Subcutaneous abdominal adipose tissue (tissue), 5 donors: ENCODE data around the gene RAB3GAP2.
A peak's percentile ranks its signal among the peaks of the same experiment; 100 is the strongest.
"Not testable (repeated sequence)": the region's sequence is repeated elsewhere in the genome, so short reads cannot be mapped to it uniquely, and the experiment has no call there.

Experiments
- H3K27ac ChIP-seq: one replicate; pipeline ENCODE4 v1.7.0; 2013; ENCODE audit warnings: low read depth, mild to moderate bottlenecking, inconsistent platforms, low read length, moderate library complexity
- H3K27me3 ChIP-seq, 5 donors: one replicate each; pipeline ENCODE4 v1.7.0; 2013; ENCODE audit warnings: low read length in 5 of 5, inconsistent platforms in 1 of 5; ENCODE audit not compliant: control insufficient read depth in 5 of 5, insufficient read depth in 4 of 5
- H3K36me3 ChIP-seq, 5 donors: one replicate each; pipeline ENCODE4 v1.7.0; 2013; ENCODE audit warnings: low read length in 5 of 5; ENCODE audit not compliant: control insufficient read depth in 5 of 5, insufficient read depth in 5 of 5
- H3K4me1 ChIP-seq, 5 donors: one replicate each; pipeline ENCODE4 v1.7.0; 2013; ENCODE audit warnings: low read length in 5 of 5, mild to moderate bottlenecking in 3 of 5, moderate library complexity in 1 of 5; ENCODE audit not compliant: control insufficient read depth in 5 of 5, insufficient read depth in 5 of 5
- H3K4me3 ChIP-seq, 5 donors: one replicate each; pipeline ENCODE4 v1.7.0; 2013; ENCODE audit warnings: low read length in 5 of 5, low read depth in 1 of 5
- H3K9ac ChIP-seq, 5 donors: one replicate each; pipeline ENCODE4 v1.7.0; 2013; ENCODE audit warnings: low read length in 5 of 5, mild to moderate bottlenecking in 4 of 5, moderate library complexity in 3 of 5
- H3K9me3 ChIP-seq, 5 donors: one replicate each; pipeline ENCODE4 v1.7.0; 2013; ENCODE audit warnings: low read length in 5 of 5; ENCODE audit not compliant: control insufficient read depth in 5 of 5
- donor health status: healthy.
- donor health status: healthy.
- donor health status: healthy.
- donor health status: healthy.
- donor health status: healthy.

The RAB3GAP2 gene

GRCh38 chr1:220219136-220219442 is 53.2 kb downstream of the RAB3GAP2 start:
- Histone ChIP-seq H3K27ac (peak overlapping the region; percentile 8), H3K27me3 (no peaks in the 10 kb centered on the region), H3K4me3 (no peak overlapping the region), H3K9ac (peak overlapping the region in 3 of 5 donors; percentile 30 to 57 (median 56)), H3K9me3 (no peaks in the 10 kb centered on the region), H3K36me3 (peaks cover 0 to 4% (median 0%) of the 10 kb centered on the region in 5 donors), H3K4me1 (peaks cover 0 to 33% (median 23%) of the 10 kb centered on the region in 5 donors)

GRCh38 chr1:220218397-220219135 is 53.7 kb downstream of the RAB3GAP2 start:
- not testable (repeated sequence) for H3K9me3 ChIP-seq, H3K36me3 ChIP-seq, H3K27me3 ChIP-seq, H3K4me3 ChIP-seq
- Histone ChIP-seq H3K27ac (peak overlapping the region; percentile 8), H3K9ac (peak overlapping the region in 2 of 5 donors; percentile 30 to 57), H3K4me1 (peaks cover 0 to 38% (median 28%) of the 10 kb centered on the region in 5 donors)

DNA sequence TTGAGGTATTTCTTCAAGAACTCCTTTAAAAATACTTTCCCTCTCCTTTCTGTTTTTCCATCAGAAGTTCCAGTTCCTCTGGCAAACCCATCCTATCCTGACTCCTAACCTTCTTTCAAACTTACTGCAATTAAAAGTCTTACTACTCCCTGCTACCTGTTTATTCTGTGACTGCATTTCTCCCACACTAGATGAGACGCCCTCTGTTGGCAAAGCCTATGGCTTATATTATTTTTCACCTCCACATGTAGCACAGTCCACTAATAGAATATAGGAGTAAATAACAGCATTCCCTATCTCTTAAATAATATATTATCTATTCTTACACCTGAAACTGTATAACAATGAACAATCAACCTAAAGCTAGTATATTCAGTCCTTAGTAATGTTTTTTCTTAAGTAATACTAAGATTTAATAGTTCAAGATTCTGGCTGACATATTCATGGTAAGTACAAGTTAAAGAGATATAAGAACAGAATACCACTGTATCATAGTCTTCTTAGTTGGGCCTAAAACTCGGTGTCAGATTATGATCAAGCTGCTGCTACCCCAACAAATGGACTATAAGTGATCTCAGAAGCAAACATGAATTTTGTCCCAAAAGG is 54.8 kb downstream of the RAB3GAP2 start:
- no peaks in the 10 kb centered on the region for H3K27me3 ChIP-seq

GRCh38 chr1:220213382-220213983 is 58.8 kb downstream of the RAB3GAP2 start:
- Histone ChIP-seq H3K27ac (no peak overlapping the region), H3K4me3 (no peak overlapping the region), H3K4me1 (peaks cover 0 to 35% (median 22%) of the 10 kb centered on the region in 5 donors), H3K9me3 (no peaks in the 10 kb centered on the region), H3K9ac (no peak overlapping the region), H3K36me3 (peaks cover 9 to 11% (median 10%) of the 10 kb centered on the region in 5 donors), H3K27me3 (no peaks in the 10 kb centered on the region)

More for the DNA sequence above, 54.8 kb downstream of the RAB3GAP2 start:
- Histone ChIP-seq H3K36me3 (peaks cover 0 to 4% (median 0%) of the 10 kb centered on the region in 5 donors), H3K9ac (no peak overlapping the region), H3K27ac (no peak overlapping the region), H3K9me3 (no peaks in the 10 kb centered on the region), H3K4me3 (no peak overlapping the region), H3K4me1 (peaks cover 0 to 46% (median 33%) of the 10 kb centered on the region in 5 donors)

GRCh38 chr1:220207411-220207810 is 64.8 kb downstream of the RAB3GAP2 start:
- Histone ChIP-seq H3K9me3 (peaks cover 0 to 3% (median 0%) of the 10 kb centered on the region in 5 donors), H3K27ac (no peak overlapping the region), H3K4me3 (no peak overlapping the region), H3K36me3 (peaks cover 31 to 49% (median 40%) of the 10 kb centered on the region in 5 donors), H3K27me3 (no peaks in the 10 kb centered on the region), H3K4me1 (no peaks in the 10 kb centered on the region), H3K9ac (no peak overlapping the region)

DNA sequence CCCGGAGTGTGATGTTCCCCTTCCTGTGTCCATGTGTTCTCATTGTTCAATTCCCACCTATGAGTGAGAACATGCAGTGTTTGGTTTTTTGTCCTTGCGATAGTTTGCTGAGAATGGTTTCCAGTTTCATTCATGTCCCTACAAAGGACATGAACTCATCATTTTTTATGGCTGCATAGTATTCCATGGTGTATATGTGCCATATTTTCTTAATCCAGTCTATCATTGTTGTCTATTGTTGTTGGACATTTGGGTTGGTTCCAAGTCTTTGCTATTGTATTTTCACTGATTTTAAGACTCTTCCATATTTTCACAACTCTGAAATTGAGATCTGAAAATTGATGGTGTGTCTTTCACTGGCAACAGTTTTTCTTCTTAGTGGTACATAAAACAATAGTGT is 67.5 kb downstream of the RAB3GAP2 start:
- not testable (repeated sequence) for H3K9ac ChIP-seq, H3K4me1 ChIP-seq, H3K4me3 ChIP-seq, H3K9me3 ChIP-seq, H3K27me3 ChIP-seq, H3K27ac ChIP-seq
- H3K36me3 ChIP-seq = peaks cover 35 to 55% (median 52%) of the 10 kb centered on the region in 5 donors

DNA sequence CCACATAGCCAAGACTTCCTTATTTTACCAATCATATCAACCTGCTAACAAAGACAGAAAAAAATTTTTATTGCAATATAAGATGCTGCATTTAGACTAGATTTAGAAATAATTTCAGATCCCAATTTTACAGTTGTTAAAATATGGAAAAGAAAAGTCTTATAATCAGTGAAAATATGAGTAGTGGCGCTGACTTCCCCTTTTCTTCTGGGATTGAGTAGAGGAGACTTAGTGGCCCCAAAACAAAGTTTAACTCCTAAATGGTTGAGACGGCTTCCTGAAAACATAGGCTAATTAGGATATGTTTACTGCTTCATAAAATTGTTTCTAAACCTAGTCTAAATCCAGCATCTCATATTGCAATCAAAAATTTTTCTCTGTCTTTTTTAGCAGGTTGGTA is 68.4 kb downstream of the RAB3GAP2 start:
- H3K27ac ChIP-seq = no peak overlapping the region
- H3K9ac ChIP-seq = no peak overlapping the region
- peaks cover 43 to 62% (median 60%) of the 10 kb centered on the region in 5 donors for H3K36me3 ChIP-seq

DNA sequence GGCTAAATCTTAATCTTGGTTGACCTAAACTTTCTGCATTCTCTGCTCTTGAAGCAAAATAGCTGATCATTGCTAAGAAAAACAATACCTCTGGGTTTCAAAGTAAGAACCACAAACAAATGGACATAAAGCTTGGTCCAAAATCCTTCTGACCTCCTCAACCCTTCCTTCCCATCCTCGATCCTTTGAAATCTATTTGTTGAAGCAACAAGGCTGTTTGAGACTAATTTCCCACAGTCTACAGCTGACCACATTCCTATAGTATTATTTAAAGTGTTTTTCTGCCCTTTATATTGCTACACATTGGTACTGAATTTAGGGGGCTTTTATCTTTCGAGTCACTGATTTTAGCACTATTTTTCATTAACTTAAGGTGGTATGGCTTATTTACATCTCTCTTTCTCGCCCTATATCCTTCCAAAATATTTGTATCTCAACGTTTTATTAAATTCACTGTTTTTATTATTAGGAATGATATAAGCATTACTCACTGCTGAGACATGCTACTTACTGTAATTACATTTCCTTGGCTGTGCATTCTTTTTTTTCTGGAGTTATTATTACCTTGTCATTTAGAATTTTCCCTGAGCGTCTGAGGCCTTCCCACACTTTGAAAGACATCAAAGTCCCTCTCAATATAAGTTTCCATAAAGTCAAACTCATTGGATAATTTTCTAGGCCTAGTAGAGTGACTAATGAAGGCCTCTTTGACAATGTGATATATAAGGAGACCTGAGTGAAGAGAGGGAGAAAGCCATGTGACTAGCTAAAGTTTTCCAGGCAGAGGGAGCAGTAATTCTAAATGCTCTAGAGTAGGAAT is 73.9 kb downstream of the RAB3GAP2 start:
- no peak overlapping the region for H3K4me3 ChIP-seq
- H3K9ac ChIP-seq = no peak overlapping the region
- H3K36me3 ChIP-seq = peaks cover 27 to 66% (median 40%) of the 10 kb centered on the region in 5 donors
- H3K9me3 ChIP-seq = no peaks in the 10 kb centered on the region
- H3K27ac ChIP-seq = no peak overlapping the region
- H3K4me1 ChIP-seq = peaks cover 0 to 11% (median 6%) of the 10 kb centered on the region in 5 donors
- H3K27me3 ChIP-seq = no peaks in the 10 kb centered on the region

More for the DNA sequence above, 68.4 kb downstream of the RAB3GAP2 start:
- H3K4me1 ChIP-seq = no peaks in the 10 kb centered on the region
- H3K27me3 ChIP-seq = no peaks in the 10 kb centered on the region
- peaks cover 0 to 3% (median 0%) of the 10 kb centered on the region in 5 donors for H3K9me3 ChIP-seq
- no peak overlapping the region for H3K4me3 ChIP-seq

DNA sequence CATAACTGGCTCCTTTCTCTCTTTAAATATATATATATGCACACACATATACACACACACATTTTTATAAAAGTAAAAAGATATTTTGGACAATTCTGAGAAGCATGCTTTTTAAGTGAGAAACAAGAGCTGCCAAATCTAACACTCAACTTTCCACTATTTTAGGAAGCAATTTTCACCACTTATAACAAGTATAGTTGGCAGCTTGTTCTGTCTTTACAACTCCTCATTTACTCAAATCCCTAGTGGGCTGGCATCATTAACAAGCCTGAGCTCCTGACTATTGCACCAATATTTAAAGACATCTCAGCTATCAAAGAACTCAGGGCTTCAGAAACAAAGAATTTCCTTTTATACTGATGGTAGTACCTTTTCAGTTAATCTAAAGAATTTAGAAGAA is 76.6 kb downstream of the RAB3GAP2 start:
- Histone ChIP-seq H3K36me3 (peaks cover 34 to 74% (median 40%) of the 10 kb centered on the region in 5 donors), H3K9ac (no peak overlapping the region), H3K27ac (no peak overlapping the region), H3K9me3 (no peaks in the 10 kb centered on the region), H3K27me3 (no peaks in the 10 kb centered on the region), H3K4me3 (no peak overlapping the region), H3K4me1 (peaks cover 0 to 11% (median 6%) of the 10 kb centered on the region in 5 donors)
